ENCODE measurements around the gene ALOX5AP. TPM values are rescaled to one million over a fixed set of nuclear protein-coding genes. Genes with fewer than 3 reads are reported as not detected.

ALOX5AP gene
- total and polyA plus RNA-seq, 9 of the 15 experiments (the other 6 are each of a cell fraction or from before 2014, with no cell fraction given), result 0.31 TPM; not detected in 8

GRCh38 chr13:30789166-30789862, 54.0 kb downstream of the ALOX5AP start (continued):
- no peak for TF ChIP-seq STAG1 (CRISPR knock-in tag; IDR thresholded peaks at IDR 0.05; ENCODE audit: borderline replicate concordance)
- TF ChIP-seq NCOR1 (IDR thresholded peaks at IDR 0.05), result no peak
- no peak for TF ChIP-seq ZNF282 (CRISPR knock-in tag; IDR thresholded peaks at IDR 0.05)
- no peak for TF ChIP-seq ZNF589 (CRISPR knock-in tag; IDR thresholded peaks at IDR 0.05; ENCODE audit: low read depth)
- no peak for TF ChIP-seq REST (IDR thresholded peaks at IDR 0.05; ENCODE audit: borderline replicate concordance)
- TF ChIP-seq REST (CRISPR knock-in tag; IDR thresholded peaks at IDR 0.05; ENCODE audit: low read depth), result no peak

Data from K562 (cell line).